NT2/D1 (cell line): ENCODE data around the gene SYVN1.

Source experiments
- SUZ12 ChIP-seq: IDR thresholded peaks from 2 replicates; pipeline ENCODE4 v1.6.1; 2011; ENCODE audit not compliant: insufficient read length, insufficient read depth; ENCODE audit errors: extremely low read depth
- YY1 ChIP-seq: IDR thresholded peaks from 2 replicates; pipeline ENCODE4 v1.6.1; 2011; ENCODE audit not compliant: insufficient read length, insufficient read depth
- ZNF274 ChIP-seq: IDR thresholded peaks from 2 replicates; pipeline ENCODE4 v1.6.1; 2011; ENCODE audit warnings: mild to moderate bottlenecking, low read depth, low read length

DNA sequence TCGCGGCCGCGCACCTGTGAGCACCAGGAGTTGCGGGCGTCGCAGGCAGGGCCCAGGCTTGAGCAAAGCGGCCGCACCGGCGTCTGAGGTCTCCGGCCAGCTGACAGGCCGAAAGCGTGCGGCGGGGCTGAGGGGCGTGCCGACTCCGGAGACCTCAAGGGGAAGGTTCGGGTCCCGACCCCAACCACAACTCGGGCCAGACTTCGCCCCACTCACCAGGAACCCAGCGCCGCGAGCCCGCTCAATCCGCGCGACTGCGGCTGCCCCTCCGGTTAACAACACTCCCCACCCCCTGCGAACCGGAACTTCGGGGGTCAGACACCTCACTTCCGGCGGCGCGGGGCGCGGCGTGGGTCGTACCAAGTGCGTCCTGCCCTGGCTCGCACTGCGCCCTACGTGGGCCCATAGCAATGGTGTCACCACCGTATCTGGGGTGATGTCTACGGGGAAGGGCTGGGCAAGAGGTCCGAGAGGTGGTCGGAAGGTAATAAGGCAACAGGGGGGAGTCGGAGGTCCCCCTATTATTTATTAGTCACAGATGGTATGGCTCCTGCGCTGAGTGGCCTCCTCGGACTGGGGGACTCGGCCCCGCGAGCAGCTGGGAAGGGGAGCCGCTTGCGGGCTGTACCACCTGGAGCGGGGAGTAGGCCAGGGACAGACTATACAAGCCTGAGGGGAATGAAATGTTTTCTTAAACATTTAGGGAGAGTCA is at the start of gene SYVN1:
- no peak for TF ChIP-seq YY1
- no peak for TF ChIP-seq SUZ12
- no peak for TF ChIP-seq ZNF274
